M059J (cell line): Measurements from ENCODE around the gene MAP4. TPM values are rescaled to one million over a fixed set of nuclear protein-coding genes. Genes with fewer than 3 reads are reported as not detected.

Experiments
- DNase-seq: peaks from one replicate; pipeline ENCODE4 v3.0.0-alpha.2; 2012; ENCODE audit warnings: low read depth
- total RNA-seq: library from RNA; depleted of rRNA; stranded (reverse); fragments of >200 nt; shearing (Covaris generic); gene quantifications from 2 replicates; pipeline ENCODE4 v1.2.3, GENCODE V29; 2014

Gene MAP4
- total RNA-seq, 1 experiment from 2014 or later, result 95.5 TPM

DNA sequence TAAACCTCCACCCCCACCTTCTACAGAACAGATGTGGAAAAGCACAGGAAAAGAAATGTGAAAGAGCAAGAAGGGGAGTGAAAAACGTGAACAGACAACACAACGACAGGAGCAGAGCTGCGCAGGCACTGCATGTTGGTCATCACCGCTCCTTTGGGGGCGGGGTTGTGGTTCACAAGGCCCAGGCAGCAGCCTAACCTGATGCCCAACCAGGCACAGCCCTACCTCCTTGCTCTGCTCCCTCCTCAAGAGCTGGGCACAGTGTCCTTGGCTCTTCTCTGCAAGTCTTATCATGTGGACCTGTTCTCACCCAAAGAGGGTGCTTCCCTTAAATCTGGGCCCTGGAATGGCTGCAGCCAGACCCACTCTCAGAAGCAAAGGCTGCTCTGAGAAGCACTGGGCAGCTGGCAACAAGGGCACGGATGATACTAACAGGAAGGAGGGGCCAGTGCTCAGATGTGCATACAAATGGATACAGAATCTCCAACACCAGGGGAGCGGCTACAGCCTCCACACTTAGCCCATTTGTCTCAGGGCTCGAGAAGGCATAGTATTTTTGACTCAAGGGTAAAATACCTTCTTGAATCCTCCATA lies 148.7 kb downstream of the MAP4 start:
- DNase-seq, result no peak

DNA sequence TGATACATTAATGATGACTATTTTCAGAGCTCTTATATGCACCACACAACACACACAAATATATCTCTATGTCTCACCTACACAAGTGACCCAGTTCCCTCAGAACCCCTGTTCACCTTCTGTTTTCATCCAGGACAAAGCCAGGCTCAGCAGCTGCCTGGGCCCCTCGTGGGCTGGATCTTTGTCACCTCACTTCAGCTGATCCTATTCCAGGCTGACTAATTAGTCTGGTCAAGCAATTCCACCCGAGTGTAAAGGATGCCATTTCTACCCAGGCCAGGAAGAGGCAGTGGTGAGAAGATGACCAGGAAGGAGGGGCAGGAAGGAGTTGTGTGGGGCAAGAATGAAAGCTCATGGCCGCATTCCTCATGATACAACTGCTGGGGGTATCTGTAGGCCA lies 151.0 kb downstream of the MAP4 start:
- DNase-seq, result no peak

DNA sequence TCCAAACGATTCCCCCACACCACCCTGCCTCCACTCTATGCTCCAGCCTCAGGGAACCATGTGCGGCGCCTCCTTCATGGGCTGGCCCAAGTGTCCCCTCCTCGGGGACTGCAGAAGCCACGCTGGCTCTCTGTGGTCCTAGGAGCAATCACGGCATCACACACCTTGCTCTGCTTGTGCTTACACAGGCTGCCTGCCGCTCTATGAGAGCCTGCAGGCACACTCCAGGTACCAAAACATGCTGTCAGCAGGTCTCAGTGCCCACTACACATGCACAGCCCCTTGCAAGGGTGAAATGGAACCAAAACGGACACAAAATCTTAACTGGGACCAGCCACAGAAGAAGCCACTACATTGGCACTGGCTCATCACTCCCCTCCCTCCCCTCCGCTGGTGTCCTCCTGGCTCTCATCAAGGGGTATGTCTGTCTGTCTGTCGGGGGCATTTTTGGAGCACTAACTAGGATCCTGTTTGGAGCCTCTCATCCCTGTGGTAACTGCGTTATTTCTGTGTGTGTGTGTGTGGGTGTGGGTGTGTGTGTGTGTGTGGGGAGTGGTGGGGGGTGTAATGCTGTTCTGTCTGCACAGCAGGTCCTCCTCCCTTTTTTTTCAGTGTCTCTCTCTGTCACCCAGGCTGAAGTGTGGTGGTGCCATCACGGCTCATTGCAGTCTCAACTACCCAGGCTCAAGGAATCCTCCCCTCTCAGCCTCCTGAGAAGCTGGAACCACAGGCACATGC lies 152.7 kb downstream of the MAP4 start:
- DNase-seq, result no peak

DNA sequence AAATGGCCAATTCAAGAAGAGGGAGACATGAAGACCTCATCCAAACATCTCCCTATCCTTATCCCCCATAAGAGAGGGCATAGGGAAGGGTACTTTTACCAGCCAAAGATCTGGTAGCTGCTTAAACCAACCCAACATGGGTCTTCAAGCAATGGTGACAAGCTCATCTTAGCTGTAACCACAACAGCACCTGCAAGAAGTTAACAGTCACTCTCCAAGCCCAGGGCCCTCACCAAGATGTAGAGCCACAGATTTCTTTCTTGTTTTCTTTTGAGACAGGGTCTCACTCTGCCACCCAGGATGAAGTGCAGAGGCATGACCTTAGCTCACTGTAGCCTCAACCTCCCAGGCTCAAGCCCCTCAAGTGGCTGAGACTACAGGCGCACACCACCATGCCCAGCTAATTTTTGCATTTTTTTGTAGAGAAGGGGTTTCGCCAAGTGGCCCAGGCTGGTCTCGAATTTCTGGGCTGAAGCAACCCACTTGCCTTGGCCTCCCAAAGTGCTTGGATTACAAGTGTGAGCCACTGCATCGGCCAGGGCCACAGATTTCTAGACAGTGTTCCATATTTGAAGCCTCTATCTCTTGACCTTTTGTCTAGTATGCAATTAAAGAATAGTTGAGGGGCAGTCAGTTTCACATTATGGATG lies 156.1 kb downstream of the MAP4 start:
- no peak for DNase-seq

DNA sequence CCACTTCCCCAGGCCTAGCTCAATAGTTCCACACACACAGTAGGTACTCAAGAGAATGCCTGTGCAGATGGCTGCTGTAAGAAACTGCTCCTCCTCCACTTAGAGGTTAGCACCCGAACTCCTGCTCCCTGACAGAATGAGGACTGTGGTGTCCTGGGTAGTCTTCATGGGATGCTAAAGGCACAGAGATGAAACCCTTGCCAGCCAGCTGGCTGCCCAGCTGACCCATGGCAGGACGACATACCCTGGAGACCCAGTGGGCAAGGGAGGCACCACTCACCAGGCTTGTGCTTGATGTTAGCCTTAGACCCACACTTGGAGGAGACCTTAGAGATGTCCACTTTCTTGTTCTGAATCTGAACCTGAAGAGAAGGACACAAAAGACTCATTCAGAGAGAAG lies 159.1 kb downstream of the MAP4 start:
- no peak for DNase-seq

DNA sequence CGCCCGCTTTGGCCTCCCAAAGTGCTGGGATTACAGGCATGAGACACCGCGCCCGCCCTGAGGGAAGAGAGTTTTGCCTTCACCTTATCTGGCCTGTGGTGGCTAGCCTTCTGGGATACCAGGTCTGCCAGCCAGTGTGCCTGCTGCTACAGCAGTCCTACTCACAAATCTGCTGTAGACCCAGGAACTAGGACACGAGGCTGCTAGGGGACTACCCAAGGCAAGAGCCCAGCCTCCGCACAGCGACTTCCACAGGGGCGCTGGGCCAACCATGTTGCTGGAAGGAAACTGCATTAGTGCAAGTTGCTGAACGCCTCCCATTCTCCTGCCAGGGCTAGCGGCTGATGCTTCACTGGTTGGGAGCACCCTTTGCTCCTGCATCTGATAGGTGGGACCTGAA lies 159.5 kb downstream of the MAP4 start:
- DNase-seq, result no peak

DNA sequence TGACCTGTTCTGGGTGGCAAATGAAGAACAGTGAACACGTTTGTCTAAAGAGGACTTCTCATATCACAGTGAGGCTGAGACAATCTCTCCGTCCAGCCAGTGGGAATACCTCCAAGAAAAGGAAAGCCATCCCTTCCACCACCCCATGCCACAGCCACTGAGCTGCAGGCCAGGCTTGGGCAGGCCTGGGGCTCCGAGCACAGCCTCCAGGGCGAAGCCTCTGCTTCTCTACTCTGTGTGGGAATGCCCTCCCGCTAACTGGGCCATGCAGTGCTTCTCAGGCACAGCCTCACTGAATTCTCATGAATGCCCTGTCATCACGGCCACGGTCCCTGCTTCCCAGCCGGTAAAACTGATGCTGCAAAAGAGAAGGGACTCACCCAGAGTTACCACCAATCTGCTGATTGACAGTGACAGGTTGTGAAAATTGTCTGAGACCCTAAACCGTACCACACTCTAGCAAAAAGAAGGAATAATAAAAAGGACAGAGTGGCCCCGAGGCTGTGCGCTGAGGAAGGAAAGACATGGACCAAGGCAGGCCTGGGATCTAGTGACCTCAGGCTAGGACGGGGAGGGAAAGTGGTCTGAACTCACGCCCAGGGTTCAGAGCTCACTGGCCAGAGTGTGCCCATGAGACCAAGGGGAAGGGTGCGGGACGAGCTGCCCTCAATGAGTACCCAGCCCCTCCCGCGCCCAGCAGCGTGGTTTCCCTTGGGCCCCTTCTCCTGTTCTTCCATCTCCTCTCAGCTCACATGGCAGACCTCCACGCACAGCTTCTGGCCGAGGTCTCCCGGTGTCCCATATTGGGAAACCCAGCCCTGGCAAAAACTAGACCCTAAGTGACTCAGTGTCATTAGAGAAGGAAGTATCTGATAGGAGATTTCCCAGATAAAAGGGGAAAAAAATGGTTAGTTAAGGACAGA lies 160.5 kb downstream of the MAP4 start:
- no peak for DNase-seq

DNA sequence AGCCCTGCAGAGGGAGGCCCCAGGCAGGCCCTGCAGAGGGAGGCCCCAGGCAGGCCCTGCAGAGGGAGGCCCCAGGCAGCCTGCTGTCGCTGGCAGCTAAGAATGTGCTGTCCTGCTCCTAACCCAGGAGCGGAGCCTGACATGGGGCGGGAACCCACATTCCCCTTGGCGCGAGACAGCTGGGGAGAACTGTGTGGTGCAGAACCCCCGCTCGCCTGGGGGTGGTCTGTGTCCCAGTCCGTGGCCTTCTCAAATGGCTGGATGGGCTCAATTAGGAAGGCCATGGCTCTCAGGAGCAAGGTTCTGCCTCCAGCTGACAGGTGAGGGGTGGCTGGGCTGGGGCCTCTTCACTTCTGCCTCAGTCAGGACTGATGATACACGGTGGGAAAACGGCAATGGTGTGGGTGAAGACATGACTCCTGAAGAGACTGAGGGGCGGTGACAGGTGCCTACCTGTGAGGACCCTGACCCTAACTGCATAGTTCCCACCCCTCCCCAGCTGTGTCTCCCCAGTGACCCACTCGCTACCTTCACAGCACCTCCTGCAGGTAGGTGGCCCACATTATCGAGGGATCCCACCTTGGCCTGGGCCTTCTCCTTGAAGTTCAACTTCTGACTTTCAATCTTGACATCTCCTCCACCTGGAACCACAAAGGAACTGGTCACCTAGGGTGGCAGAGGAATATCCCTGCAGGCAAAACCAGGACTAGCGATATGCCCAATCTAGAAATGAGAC lies 161.3 kb downstream of the MAP4 start:
- DNase-seq, result no peak

DNA sequence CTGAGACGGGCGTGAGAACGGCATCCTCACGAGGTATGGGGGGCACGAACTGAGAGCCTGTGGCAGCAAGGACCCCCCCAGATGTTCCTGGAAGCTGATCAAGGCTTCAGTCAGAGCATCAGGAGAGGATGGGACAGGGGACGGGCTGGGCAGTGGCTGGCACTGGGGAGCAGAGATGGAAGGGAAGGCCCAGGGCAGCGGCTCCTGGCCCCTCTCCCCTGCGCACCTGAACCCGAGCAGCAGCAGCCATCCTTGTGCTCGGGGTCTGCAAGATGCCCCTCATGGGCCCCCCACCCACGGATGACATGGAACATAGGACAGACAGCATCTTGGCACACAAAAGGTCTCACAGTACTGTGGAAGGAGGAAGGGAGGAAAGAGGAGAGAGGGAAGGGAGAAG lies 161.9 kb downstream of the MAP4 start:
- no peak for DNase-seq

DNA sequence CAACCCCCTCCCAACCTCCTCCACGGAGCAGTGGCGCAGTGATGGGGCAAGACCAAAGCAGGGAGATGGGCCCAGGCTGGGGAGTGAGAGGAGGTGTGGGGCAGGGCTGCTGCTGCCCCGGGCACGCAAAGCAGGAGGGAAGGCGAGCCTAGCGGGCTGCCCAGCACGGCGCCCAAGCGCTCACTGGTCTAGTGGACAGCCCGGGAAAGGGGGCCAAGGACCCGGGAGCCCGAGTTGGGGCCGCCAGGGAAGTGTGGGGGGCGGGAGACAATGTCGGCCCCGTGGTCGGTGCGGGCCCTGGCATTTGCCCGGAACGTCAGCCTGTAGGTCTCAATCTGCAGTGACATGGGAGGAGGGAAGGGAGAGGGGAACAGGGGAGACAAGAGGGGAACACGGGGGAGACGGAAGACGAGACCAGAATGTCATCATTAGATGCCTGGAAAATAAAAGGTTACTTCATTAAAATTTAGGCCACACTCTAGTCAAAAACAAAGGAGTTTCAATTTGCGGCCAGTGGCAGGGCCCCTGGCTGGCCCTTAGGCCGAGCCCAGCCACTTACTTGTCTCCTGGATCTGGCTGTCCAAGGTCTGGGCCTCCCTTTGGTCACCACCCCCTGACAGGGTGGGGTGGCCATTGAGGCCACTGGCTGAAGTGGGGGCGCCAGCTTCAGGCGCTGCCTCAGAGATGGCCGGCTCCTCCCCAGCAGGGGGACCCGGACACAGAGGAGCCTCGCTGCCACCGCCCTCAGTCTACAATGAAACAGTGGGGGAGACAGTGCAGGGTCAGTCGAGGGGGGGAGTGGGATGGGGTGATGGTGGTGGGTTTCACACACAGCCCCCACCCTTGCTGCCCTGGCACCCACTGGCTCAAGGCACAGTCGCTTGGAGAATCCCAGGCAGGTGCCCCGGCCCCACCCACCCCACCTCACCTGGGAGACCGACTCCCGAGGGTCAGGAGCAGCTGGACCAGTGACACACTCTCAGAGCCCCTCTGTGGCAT lies 163.3 kb downstream of the MAP4 start:
- no peak for DNase-seq

DNA sequence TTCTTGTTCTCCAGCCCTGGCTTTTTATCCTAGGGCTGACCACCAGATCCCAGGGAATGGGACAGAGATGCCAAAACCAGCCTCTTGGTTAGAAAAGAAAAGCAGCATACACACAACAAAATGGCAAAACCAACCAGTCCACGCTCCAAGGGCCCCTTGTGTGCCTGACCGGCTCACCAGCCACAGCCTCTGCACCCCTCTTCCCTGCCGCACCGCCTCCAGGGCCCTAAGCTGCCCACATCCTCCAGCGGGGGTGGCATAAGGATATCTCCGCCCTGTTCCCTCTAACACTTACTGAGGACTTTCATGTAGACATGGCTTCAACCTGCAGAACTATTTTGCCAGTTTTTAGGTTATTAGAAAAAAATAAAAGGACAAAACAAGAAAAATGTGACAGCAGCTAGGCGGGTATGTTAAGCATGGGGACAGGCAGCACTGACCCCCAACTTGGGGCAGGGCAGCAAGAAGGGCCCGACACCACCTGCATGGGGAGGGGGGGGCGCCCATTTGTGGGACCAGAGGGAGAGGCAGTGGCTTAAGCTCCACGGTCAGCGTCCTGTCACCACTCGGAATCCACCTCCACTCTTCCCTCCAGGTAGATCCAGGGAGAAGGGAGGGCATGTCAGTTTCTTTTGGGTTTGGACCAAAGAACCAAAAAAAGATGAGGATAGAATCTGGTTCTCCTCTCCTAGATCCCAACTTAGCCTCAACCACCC lies 164.2 kb downstream of the MAP4 start:
- DNase-seq, result no peak

DNA sequence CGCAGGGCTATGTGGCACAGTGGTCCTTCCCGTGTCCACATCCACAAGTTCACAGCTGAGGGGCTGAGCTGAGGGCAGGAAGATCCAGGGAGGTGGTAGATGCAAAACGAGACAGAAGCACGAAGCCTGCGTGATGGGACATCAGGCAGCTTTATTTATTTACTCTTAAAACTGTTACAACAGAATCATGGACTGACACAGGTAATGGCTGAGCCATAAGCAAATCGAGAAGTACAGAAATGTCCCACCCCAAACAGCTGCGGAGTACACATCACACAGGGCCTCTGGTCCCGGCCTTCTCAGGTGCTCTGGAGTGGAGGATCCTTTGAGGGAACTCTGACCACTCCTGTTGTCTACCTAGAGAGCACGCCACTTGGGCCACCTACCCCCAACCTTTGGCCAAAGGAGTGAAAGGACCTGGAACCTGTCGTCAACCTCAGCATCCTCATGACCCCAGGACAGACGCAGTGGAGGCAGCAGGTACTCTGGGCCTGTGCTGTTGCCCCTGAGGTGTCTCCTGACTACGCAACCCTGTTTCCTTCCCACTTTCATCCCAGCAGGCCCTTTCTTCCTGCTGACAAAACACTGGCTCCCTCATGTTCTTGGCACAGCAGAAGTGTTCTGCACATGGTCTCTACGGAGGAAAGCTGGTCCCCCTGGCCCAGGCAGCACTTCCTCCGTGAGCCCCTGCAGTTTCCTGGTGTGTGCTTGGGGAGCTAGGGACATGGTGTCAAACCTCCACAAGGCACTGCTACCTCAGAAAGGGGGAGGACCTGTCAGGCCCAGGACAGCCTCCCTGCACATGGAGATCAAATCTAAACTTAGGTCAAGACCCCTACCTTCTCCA lies 165.4 kb downstream of the MAP4 start:
- no peak for DNase-seq

DNA sequence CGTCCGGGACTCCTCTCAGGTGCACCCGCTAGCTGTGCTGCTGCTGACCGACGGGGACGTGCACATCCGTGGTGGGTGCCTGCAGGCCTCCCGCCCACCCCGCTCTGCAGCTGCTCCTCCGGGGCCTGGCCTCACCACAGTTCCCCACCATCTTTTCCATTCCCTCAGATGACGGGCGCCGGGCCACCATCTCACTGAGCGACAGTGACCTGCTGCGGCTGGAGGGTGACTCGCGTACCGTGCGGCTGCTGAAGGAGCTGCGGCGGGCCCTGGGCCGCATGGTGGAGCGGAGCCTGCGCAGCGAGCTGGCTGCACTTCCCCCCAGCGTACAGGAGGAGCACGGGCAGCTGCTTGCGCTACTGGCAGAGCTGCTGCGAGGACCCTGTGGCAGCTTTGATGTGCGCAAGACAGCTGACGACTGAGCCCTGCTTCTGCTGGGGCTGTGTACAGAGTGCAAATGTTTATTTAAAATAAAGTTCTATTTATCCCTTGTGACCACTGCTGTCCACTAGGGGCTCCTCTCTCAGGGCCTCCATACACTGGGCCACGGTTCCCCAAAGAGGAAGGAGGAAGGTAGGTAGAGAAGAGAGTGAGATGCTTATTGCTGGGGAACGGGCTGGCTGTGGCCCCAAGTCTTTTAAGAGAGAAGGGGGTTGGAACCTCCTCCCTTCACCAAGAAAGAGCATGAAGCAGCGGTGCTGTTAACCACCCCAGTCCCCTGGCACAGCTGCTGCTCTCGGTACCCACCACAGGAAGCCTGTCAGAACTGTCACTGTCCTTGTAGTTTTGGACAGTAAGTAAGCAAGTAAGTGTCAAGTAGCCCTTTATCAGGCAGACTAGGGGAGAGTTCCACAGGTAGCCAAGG lies 166.3 kb downstream of the MAP4 start:
- peak; percentile 33 for DNase-seq

DNA sequence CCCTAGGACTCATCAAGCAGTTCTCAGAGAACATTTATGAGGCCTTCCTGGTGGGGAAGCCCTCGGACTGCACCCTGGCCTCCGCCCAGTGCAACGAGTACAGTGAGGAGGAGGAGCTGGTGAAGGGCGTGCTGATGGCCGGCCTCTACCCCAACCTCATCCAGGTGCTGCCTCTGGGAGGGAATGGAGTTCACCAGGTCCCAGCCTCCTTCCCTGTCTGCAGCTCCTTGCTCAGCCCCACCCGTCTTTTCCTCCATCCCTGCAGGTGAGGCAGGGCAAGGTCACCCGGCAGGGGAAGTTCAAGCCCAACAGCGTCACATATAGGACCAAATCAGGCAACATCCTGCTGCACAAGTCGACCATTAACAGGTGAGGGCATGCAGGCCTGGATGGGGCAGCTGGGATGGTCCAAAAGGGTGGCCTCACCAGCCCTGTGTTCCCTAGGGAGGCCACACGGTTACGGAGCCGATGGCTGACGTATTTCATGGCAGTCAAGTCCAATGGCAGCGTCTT lies 167.0 kb downstream of the MAP4 start:
- DNase-seq, result no peak

DNA sequence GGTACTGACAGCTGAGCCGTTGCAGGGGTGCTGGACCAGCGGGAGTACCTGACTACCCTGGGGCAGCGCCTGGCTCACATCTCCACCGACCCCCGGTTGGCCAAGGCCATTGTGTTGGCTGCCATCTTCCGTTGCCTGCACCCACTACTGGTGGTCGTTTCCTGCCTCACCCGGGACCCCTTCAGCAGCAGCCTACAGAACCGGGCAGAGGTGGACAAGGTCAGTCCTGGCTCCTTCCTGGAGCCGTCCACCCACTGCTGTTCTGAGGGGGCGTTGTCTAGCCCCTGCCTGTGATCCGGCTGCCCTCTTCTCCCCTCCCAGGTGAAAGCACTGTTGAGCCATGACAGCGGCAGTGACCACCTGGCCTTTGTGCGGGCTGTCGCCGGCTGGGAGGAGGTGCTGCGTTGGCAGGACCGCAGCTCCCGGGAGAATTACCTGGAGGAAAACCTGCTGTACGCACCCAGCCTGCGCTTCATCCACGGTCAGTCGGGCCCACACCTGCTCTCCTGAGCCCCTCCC lies 167.6 kb downstream of the MAP4 start:
- DNase-seq, result no peak

DNA sequence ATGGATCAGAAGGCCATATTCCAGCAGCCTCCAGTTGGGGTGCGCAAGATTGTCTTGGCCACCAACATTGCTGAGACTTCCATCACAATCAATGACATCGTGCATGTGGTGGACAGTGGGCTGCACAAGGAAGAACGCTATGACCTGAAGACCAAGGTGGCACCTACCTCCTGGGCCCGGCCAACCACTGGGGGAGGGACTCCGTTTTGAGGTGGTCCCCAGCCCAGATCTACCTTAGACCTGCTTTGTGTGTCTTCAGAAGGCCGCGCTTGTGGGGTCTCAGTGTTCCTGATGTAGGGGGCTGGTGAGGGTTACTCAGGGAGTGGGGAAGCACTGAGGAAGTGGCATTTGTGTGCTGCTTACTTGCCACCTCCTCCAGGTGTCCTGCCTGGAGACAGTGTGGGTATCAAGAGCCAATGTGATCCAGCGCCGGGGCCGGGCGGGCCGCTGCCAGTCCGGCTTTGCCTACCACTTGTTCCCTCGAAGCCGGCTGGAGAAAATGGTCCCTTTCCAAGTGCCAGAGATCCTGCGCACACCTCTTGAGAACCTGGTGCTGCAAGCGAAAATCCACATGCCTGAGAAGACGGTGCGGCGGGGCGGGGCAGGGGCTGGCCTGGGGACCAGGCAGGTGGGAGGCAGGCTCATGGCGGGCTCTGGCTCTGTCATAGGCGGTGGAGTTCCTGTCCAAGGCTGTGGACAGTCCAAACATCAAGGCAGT lies 168.3 kb downstream of the MAP4 start:
- DNase-seq, result no peak
